ENCODE results near the gene FUCA2. TPM values are rescaled to one million over a fixed set of nuclear protein-coding genes. Genes with fewer than 3 reads are reported as not detected.

FUCA2 gene
- total RNA-seq, 1 experiment from 2014 or later = 15.3 TPM

DNA sequence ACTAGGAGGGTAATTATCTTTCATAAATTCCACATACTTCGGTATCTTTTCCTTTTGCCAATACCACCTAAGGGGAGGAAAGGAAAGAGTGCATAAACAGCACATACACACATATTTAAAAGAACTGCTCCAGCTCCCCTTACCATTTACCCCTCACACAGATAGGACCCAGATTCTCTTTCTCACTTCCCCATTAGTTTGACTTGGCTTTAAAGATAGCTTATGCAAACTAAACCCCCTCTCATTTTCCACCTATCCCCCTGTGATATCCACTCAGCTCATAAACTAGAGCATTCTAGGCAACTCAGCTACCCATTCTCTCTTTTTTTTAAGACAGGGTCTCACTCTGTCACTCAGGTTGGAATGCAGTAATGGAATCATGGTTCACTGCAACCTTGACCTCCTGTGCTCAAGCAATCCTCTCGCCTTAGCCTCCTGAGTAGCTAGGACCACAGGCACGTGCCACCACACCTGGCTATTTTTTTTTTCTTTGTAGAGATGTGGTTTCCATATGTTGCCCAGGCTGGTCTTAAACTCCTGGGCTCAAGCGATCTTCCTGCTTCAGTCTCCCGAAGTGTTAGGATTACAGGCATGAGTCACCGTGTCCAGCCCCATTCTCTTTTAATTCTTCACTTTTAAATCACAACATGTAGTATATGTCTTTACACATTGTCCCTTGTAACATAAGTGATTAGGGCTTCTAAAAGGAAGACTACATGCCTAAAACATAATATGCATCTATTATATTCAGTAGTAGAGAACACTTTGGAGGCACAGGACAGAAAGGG is 4.0 kb downstream of the FUCA2 start:
- BruUV-seq (replicated peaks) = no TSS peak
- POLR2A ChIA-PET (ENCODE audit: low non-redundant PET) = no interaction called here
- Histone ChIP-seq H3K27ac (ENCODE audit: low read depth, low read length, poor library complexity, severe bottlenecking) (no peak overlapping the region), H3K4me3 (ENCODE audit: low read depth, low read length, poor library complexity, severe bottlenecking) (no peak overlapping the region), H3K4me1 (ENCODE audit: insufficient read depth, low read length, poor library complexity, severe bottlenecking) (peaks cover 3% of the 10 kb centered on the region), H3K36me3 (ENCODE audit: insufficient read depth, low read length, poor library complexity, severe bottlenecking) (no peaks in the 10 kb centered on the region), H3K9me3 (ENCODE audit: low read depth, low read length, poor library complexity, severe bottlenecking) (no peaks in the 10 kb centered on the region), H3K27me3 (replicated peaks; ENCODE audit: insufficient read depth, low read depth, low read length, poor library complexity) (no peaks in the 10 kb centered on the region)
- TF ChIP-seq, protein P1, sequence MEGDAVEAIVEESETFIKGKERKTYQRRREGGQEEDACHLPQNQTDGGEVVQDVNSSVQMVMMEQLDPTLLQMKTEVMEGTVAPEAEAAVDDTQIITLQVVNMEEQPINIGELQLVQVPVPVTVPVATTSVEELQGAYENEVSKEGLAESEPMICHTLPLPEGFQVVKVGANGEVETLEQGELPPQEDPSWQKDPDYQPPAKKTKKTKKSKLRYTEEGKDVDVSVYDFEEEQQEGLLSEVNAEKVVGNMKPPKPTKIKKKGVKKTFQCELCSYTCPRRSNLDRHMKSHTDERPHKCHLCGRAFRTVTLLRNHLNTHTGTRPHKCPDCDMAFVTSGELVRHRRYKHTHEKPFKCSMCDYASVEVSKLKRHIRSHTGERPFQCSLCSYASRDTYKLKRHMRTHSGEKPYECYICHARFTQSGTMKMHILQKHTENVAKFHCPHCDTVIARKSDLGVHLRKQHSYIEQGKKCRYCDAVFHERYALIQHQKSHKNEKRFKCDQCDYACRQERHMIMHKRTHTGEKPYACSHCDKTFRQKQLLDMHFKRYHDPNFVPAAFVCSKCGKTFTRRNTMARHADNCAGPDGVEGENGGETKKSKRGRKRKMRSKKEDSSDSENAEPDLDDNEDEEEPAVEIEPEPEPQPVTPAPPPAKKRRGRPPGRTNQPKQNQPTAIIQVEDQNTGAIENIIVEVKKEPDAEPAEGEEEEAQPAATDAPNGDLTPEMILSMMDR (conservative IDR thresholded peaks at IDR 0.05; ENCODE audit: low read depth, low read length) = no peak
- TF ChIP-seq EZH2 (IDR thresholded peaks at IDR 0.05; ENCODE audit: borderline replicate concordance, low read depth, low read length, poor library complexity, severe bottlenecking) = no peak
- intact Hi-C loops (cut with micrococcal nuclease; ENCODE audit: unreplicated experiment) = no loop called here
- CTCF ChIA-PET = no interaction called here
- DNase-seq (ENCODE audit: low spot score) = no peak

- TF ChIP-seq EZH2 (IDR thresholded peaks at IDR 0.05; ENCODE audit: borderline replicate concordance, low read depth, low read length, poor library complexity, severe bottlenecking) = no peak
- TF ChIP-seq, protein P1 (conservative IDR thresholded peaks at IDR 0.05; ENCODE audit: low read depth, low read length) = no peak
- Histone ChIP-seq H3K27ac (ENCODE audit: low read depth, low read length, poor library complexity, severe bottlenecking) (no peak overlapping the region), H3K4me1 (ENCODE audit: insufficient read depth, low read length, poor library complexity, severe bottlenecking) (peaks cover 3% of the 10 kb centered on the region), H3K27me3 (replicated peaks; ENCODE audit: insufficient read depth, low read depth, low read length, poor library complexity) (no peaks in the 10 kb centered on the region), H3K9me3 (ENCODE audit: low read depth, low read length, poor library complexity, severe bottlenecking) (no peaks in the 10 kb centered on the region), H3K4me3 (ENCODE audit: low read depth, low read length, poor library complexity, severe bottlenecking) (no peak overlapping the region), H3K36me3 (ENCODE audit: insufficient read depth, low read length, poor library complexity, severe bottlenecking) (no peaks in the 10 kb centered on the region)
- intact Hi-C loops (cut with micrococcal nuclease; ENCODE audit: unreplicated experiment) = no loop called here
- DNase-seq (ENCODE audit: low spot score) = no peak
- CTCF ChIA-PET = no interaction called here
- no TSS peak for BruUV-seq (replicated peaks)
- POLR2A ChIA-PET (ENCODE audit: low non-redundant PET) = no interaction called here
Observed at GRCh38 chr6:143506620-143507019, 4.9 kb downstream of the FUCA2 start.

DNA sequence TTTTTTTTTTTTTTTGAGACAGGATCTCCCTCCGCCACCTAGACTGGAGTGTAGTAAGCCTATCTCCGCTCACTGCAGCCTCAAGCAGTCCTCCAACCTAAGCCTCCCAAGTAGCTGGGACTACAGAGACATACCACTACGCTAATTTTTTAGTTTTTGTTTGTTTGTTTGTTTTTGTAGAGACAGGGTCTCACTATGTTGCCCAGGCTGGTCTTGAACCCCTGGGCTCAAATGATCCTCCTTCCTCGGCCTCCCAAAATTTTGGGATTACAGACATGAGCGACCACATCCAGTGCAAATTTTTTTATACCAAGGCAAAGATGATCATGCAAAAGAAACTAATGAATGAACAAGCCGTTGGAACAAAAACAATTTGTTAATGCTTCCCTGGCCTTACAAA is 5.3 kb downstream of the FUCA2 start:
- ChIA-PET POLR2A (ENCODE audit: low non-redundant PET) (interaction anchor here (0.7 kb wide), 1 partner anchor 40 kb away, joined by 10 read pairs; no protein-coding TSS in a partner anchor), CTCF (no interaction called here)
- BruUV-seq (replicated peaks) = no TSS peak
- Histone ChIP-seq H3K4me3 (ENCODE audit: low read depth, low read length, poor library complexity, severe bottlenecking) (no peak overlapping the region), H3K27ac (ENCODE audit: low read depth, low read length, poor library complexity, severe bottlenecking) (no peak overlapping the region), H3K27me3 (replicated peaks; ENCODE audit: insufficient read depth, low read depth, low read length, poor library complexity) (no peaks in the 10 kb centered on the region), H3K9me3 (ENCODE audit: low read depth, low read length, poor library complexity, severe bottlenecking) (no peaks in the 10 kb centered on the region), H3K4me1 (ENCODE audit: insufficient read depth, low read length, poor library complexity, severe bottlenecking) (peaks cover 3% of the 10 kb centered on the region), H3K36me3 (ENCODE audit: insufficient read depth, low read length, poor library complexity, severe bottlenecking) (no peaks in the 10 kb centered on the region)
- intact Hi-C loops (cut with micrococcal nuclease; ENCODE audit: unreplicated experiment) = no loop called here
- TF ChIP-seq EZH2 (IDR thresholded peaks at IDR 0.05; ENCODE audit: borderline replicate concordance, low read depth, low read length, poor library complexity, severe bottlenecking) = no peak
- no peak for DNase-seq (ENCODE audit: low spot score)

GRCh38 chr6:143505537-143505936 is 6.0 kb downstream of the FUCA2 start:
- POLR2A ChIA-PET (ENCODE audit: low non-redundant PET) = interaction anchor here (0.7 kb wide), 1 partner anchor 40 kb away, joined by 10 read pairs; no protein-coding TSS in a partner anchor
- no peaks in the 10 kb centered on the region for H3K4me1 ChIP-seq (ENCODE audit: insufficient read depth, low read length, poor library complexity, severe bottlenecking)
- H3K27ac ChIP-seq (ENCODE audit: low read depth, low read length, poor library complexity, severe bottlenecking) = no peak overlapping the region
- H3K27me3 ChIP-seq (replicated peaks; ENCODE audit: insufficient read depth, low read depth, low read length, poor library complexity) = no peaks in the 10 kb centered on the region
- intact Hi-C loops (cut with micrococcal nuclease; ENCODE audit: unreplicated experiment) = no loop called here
- no peaks in the 10 kb centered on the region for H3K9me3 ChIP-seq (ENCODE audit: low read depth, low read length, poor library complexity, severe bottlenecking)
- H3K36me3 ChIP-seq (ENCODE audit: insufficient read depth, low read length, poor library complexity, severe bottlenecking) = no peaks in the 10 kb centered on the region
- no peak for DNase-seq (ENCODE audit: low spot score)
- H3K4me3 ChIP-seq (ENCODE audit: low read depth, low read length, poor library complexity, severe bottlenecking) = no peak overlapping the region
- no TSS peak for BruUV-seq (replicated peaks)
- CTCF ChIA-PET = no interaction called here
- no peak for TF ChIP-seq EZH2 (IDR thresholded peaks at IDR 0.05; ENCODE audit: borderline replicate concordance, low read depth, low read length, poor library complexity, severe bottlenecking)
- TF ChIP-seq, protein P1 (conservative IDR thresholded peaks at IDR 0.05; ENCODE audit: low read depth, low read length) = no peak
